ENCODE data around the gene RNU1-4.
"Not testable (repeated sequence)": the region's sequence is repeated elsewhere in the genome, so short reads cannot be mapped to it uniquely, and the experiment has no call there.

DNA sequence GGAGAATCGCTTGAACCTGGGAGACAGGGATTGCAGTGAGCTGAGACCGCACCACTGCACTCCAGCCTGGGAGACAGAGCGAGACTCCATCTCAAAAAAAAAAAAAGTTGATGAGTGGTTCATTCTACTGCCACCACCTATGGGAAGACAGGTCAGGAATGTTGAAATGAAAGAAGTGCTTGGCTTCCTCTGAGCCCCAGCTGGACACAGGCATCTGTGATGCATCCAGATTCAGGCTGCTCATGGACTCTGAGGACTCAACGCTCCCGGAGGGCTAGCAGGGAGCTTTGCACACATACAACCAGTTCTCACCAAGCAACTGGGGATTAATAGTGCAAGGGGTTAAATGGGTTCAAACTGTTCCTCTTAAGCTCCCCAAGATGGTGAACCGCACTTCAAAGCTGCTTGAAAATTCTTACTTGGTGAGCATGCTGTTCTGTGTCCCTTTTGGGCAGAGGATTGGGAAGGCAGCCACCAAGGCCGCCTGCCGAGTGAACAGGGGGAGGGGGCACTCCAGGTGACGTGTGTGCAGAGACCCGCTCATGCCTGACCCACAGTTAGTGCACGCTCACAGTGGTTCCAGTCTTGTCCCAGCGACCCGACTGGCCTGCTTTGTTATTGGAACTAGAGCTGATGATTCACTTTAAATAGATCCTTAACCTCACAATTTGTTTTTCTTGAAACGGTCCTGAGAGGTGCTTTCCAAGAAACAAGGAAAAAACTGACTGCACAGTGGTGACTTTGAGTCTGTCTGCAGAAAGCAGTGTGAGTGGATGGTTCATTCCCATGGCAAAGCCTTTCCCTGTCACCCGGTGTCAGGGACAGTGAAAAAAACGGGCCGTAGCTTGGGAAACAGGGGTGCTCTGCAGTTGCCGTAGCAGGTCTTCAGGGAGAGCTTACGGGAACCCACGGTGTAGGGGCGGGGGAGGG, 32.2 kb downstream of the RNU1-4 start:
- TF ChIP-seq, protein P1, sequence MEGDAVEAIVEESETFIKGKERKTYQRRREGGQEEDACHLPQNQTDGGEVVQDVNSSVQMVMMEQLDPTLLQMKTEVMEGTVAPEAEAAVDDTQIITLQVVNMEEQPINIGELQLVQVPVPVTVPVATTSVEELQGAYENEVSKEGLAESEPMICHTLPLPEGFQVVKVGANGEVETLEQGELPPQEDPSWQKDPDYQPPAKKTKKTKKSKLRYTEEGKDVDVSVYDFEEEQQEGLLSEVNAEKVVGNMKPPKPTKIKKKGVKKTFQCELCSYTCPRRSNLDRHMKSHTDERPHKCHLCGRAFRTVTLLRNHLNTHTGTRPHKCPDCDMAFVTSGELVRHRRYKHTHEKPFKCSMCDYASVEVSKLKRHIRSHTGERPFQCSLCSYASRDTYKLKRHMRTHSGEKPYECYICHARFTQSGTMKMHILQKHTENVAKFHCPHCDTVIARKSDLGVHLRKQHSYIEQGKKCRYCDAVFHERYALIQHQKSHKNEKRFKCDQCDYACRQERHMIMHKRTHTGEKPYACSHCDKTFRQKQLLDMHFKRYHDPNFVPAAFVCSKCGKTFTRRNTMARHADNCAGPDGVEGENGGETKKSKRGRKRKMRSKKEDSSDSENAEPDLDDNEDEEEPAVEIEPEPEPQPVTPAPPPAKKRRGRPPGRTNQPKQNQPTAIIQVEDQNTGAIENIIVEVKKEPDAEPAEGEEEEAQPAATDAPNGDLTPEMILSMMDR (IDR thresholded peaks at IDR 0.05) = not testable (repeated sequence)
- TF ChIP-seq POLR2A (IDR thresholded peaks at IDR 0.05) = not testable (repeated sequence)

All from thyroid gland (tissue), 4 donors.